HL-60 (cell line): ENCODE measurements around the gene GABRD.

Source experiments
- TF ChIP-seq, protein P1 (sequence below): IDR thresholded peaks from one replicate; pipeline ENCODE4 v1.5.1; 2011; ENCODE audit warnings: low read length, control low read depth, inconsistent platforms; ENCODE audit not compliant: insufficient read depth
- TF ChIP-seq, protein P2 (sequence below): IDR thresholded peaks from 2 replicates; pipeline ENCODE4 v1.6.1; 2012; ENCODE audit warnings: low read depth; ENCODE audit not compliant: insufficient replicate concordance

DNA sequence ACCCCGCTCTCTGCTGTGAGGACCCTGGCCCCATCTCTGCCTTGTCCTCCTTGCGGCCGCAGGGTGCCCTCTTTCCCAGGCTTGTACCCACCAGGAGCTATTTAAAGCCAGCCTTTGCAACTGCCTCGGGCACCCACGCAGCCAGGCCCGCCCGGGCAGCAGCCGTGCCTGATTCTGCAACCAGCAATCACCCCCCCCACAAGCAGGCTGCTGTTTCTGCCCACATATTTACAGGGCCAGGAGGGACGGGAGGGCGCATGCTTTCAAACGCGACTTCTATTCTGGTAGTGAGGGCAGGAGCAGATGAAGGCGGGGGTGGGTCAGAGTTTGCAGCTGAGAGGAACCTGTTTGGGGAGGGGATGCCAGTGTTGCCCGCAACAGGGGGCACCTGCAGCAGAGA lies 13.6 kb downstream of the GABRD start:
- TF ChIP-seq, protein P1, sequence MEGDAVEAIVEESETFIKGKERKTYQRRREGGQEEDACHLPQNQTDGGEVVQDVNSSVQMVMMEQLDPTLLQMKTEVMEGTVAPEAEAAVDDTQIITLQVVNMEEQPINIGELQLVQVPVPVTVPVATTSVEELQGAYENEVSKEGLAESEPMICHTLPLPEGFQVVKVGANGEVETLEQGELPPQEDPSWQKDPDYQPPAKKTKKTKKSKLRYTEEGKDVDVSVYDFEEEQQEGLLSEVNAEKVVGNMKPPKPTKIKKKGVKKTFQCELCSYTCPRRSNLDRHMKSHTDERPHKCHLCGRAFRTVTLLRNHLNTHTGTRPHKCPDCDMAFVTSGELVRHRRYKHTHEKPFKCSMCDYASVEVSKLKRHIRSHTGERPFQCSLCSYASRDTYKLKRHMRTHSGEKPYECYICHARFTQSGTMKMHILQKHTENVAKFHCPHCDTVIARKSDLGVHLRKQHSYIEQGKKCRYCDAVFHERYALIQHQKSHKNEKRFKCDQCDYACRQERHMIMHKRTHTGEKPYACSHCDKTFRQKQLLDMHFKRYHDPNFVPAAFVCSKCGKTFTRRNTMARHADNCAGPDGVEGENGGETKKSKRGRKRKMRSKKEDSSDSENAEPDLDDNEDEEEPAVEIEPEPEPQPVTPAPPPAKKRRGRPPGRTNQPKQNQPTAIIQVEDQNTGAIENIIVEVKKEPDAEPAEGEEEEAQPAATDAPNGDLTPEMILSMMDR = no peak
- TF ChIP-seq, protein P2, sequence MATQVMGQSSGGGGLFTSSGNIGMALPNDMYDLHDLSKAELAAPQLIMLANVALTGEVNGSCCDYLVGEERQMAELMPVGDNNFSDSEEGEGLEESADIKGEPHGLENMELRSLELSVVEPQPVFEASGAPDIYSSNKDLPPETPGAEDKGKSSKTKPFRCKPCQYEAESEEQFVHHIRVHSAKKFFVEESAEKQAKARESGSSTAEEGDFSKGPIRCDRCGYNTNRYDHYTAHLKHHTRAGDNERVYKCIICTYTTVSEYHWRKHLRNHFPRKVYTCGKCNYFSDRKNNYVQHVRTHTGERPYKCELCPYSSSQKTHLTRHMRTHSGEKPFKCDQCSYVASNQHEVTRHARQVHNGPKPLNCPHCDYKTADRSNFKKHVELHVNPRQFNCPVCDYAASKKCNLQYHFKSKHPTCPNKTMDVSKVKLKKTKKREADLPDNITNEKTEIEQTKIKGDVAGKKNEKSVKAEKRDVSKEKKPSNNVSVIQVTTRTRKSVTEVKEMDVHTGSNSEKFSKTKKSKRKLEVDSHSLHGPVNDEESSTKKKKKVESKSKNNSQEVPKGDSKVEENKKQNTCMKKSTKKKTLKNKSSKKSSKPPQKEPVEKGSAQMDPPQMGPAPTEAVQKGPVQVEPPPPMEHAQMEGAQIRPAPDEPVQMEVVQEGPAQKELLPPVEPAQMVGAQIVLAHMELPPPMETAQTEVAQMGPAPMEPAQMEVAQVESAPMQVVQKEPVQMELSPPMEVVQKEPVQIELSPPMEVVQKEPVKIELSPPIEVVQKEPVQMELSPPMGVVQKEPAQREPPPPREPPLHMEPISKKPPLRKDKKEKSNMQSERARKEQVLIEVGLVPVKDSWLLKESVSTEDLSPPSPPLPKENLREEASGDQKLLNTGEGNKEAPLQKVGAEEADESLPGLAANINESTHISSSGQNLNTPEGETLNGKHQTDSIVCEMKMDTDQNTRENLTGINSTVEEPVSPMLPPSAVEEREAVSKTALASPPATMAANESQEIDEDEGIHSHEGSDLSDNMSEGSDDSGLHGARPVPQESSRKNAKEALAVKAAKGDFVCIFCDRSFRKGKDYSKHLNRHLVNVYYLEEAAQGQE = no peak
